ENCODE data around the gene SSMEM1. TPM values are rescaled to one million over a fixed set of nuclear protein-coding genes. Genes with fewer than 3 reads are reported as not detected.

Gene SSMEM1
- total and polyA plus RNA-seq, 4 donors, result not detected

DNA sequence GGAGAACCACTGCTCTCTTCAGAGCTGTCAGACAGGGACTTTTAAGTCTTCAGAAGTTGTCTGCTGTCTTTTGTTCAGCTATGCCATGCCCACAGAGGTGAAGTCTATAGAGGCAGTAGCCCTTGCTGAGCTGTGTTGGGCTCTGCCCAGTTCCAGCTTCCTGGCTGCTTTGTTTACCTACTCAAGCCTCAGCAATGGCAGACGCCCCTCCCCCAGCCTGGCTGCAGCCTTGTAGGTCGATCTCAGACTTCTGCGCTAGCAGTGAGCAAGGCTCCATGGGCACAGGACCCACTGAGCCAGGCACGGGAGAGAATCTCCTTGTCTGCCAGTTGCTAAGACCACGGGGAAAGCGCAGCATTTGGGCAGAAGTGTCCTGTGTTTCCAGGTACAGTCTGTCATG lies 46.9 kb downstream of the SSMEM1 start:
- H3K27ac ChIP-seq (ENCODE audit: low read depth in 1 of 2, low read length in 2 of 2), result no peak overlapping the region
- H3K27me3 ChIP-seq (ENCODE audit: control insufficient read depth in 4 of 4, insufficient read depth in 4 of 4, low read length in 3 of 4), result no peaks in the 10 kb centered on the region
- WGBS, result 68% methylated on average over 6 of the region's 6 CpGs
- TF ChIP-seq HNF4A (conservative IDR thresholded peaks at IDR 0.05) (no peak), SP1 (IDR thresholded peaks at IDR 0.05) (no peak)
- no peak overlapping the region for H3K9ac ChIP-seq (ENCODE audit: low read depth in 1 of 2, low read length in 2 of 2)
- H3K4me3 ChIP-seq (ENCODE audit: low read depth in 1 of 3, low read length in 3 of 3), result no peak overlapping the region
- no peaks in the 10 kb centered on the region for H3K36me3 ChIP-seq (ENCODE audit: control insufficient read depth in 4 of 4, insufficient read depth in 3 of 4, low read depth in 1 of 4, low read length in 3 of 4)
- H3K9me3 ChIP-seq (ENCODE audit: control insufficient read depth in 4 of 4, low read length in 3 of 4), result peaks cover 10 to 20% (median 16%) of the 10 kb centered on the region in 4 donors
- H3K4me1 ChIP-seq (ENCODE audit: control insufficient read depth in 4 of 4, insufficient read depth in 4 of 4, low read length in 3 of 4), result no peaks in the 10 kb centered on the region
- no peak for DNase-seq (ENCODE audit: low spot score)

DNA sequence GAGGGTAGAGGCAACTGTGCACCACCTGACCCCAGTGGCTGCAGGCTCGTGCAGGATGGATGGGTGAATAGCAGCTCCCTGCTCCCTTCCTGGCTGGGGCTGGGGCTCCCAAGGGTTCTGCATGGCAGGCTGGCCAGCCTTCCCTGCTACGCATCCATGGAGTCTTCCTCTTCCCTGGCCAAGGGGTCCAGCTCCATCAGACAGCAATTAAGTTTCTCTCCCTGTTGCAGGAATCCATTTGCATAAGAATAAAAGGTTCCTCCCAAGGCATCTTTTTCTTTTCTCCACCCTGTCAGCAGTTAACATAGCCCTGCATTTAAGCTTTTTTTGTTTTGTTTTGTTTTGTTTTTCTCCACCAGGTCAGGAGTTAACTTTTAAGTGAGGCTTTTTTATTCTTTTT lies 49.0 kb downstream of the SSMEM1 start:
- H3K27ac ChIP-seq (ENCODE audit: low read depth in 1 of 2, low read length in 2 of 2), result no peak overlapping the region
- no peak for DNase-seq (ENCODE audit: low spot score)
- no peak overlapping the region for H3K9ac ChIP-seq (ENCODE audit: low read depth in 1 of 2, low read length in 2 of 2)
- H3K9me3 ChIP-seq (ENCODE audit: control insufficient read depth in 4 of 4, low read length in 3 of 4), result peaks cover 13 to 31% (median 16%) of the 10 kb centered on the region in 4 donors
- H3K4me1 ChIP-seq (ENCODE audit: control insufficient read depth in 4 of 4, insufficient read depth in 4 of 4, low read length in 3 of 4), result no peaks in the 10 kb centered on the region
- no peaks in the 10 kb centered on the region for H3K27me3 ChIP-seq (ENCODE audit: control insufficient read depth in 4 of 4, insufficient read depth in 4 of 4, low read length in 3 of 4)
- TF ChIP-seq, protein P1, sequence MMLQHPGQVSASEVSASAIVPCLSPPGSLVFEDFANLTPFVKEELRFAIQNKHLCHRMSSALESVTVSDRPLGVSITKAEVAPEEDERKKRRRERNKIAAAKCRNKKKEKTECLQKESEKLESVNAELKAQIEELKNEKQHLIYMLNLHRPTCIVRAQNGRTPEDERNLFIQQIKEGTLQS (IDR thresholded peaks at IDR 0.05), result no peak
- TF ChIP-seq EGR1 (IDR thresholded peaks at IDR 0.05; ENCODE audit: low read depth in 2 of 2) (no peak), YY1 (IDR thresholded peaks at IDR 0.05) (no peak), REST (IDR thresholded peaks at IDR 0.05) (no peak), JUND (IDR thresholded peaks at IDR 0.05) (no peak), FOXA1 (IDR thresholded peaks at IDR 0.05) (no peak), NR2F2 (IDR thresholded peaks at IDR 0.05) (no peak), FOXA2 (IDR thresholded peaks at IDR 0.05) (no peak), RAD21 (IDR thresholded peaks at IDR 0.05) (no peak), RXRA (IDR thresholded peaks at IDR 0.05) (no peak), TAF1 (conservative IDR thresholded peaks at IDR 0.05) (no peak), HNF4A (conservative IDR thresholded peaks at IDR 0.05) (no peak), GABPA (IDR thresholded peaks at IDR 0.05 in 1 of 2, conservative IDR thresholded peaks at IDR 0.05 in 1 of 2) (no peak), SP1 (IDR thresholded peaks at IDR 0.05) (no peak), HNF4G (IDR thresholded peaks at IDR 0.05) (no peak)
- TF ChIP-seq, protein P2, sequence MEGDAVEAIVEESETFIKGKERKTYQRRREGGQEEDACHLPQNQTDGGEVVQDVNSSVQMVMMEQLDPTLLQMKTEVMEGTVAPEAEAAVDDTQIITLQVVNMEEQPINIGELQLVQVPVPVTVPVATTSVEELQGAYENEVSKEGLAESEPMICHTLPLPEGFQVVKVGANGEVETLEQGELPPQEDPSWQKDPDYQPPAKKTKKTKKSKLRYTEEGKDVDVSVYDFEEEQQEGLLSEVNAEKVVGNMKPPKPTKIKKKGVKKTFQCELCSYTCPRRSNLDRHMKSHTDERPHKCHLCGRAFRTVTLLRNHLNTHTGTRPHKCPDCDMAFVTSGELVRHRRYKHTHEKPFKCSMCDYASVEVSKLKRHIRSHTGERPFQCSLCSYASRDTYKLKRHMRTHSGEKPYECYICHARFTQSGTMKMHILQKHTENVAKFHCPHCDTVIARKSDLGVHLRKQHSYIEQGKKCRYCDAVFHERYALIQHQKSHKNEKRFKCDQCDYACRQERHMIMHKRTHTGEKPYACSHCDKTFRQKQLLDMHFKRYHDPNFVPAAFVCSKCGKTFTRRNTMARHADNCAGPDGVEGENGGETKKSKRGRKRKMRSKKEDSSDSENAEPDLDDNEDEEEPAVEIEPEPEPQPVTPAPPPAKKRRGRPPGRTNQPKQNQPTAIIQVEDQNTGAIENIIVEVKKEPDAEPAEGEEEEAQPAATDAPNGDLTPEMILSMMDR (IDR thresholded peaks at IDR 0.05; ENCODE audit: low read depth, low read length, missing input control), result no peak
- TF ChIP-seq, protein P3, sequence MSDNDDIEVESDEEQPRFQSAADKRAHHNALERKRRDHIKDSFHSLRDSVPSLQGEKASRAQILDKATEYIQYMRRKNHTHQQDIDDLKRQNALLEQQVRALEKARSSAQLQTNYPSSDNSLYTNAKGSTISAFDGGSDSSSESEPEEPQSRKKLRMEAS (IDR thresholded peaks at IDR 0.05), result no peak
- TF ChIP-seq, protein P4, sequence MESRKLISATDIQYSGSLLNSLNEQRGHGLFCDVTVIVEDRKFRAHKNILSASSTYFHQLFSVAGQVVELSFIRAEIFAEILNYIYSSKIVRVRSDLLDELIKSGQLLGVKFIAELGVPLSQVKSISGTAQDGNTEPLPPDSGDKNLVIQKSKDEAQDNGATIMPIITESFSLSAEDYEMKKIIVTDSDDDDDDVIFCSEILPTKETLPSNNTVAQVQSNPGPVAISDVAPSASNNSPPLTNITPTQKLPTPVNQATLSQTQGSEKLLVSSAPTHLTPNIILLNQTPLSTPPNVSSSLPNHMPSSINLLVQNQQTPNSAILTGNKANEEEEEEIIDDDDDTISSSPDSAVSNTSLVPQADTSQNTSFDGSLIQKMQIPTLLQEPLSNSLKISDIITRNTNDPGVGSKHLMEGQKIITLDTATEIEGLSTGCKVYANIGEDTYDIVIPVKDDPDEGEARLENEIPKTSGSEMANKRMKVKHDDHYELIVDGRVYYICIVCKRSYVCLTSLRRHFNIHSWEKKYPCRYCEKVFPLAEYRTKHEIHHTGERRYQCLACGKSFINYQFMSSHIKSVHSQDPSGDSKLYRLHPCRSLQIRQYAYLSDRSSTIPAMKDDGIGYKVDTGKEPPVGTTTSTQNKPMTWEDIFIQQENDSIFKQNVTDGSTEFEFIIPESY (IDR thresholded peaks at IDR 0.05), result no peak
- H3K4me3 ChIP-seq (ENCODE audit: low read depth in 1 of 3, low read length in 3 of 3), result no peak overlapping the region
- no peaks in the 10 kb centered on the region for H3K36me3 ChIP-seq (ENCODE audit: control insufficient read depth in 4 of 4, insufficient read depth in 3 of 4, low read depth in 1 of 4, low read length in 3 of 4)
- 67% methylated on average over 2 of the region's 2 CpGs for WGBS
